HEK293 (cell line): ENCODE results near the gene PBXIP1.

ENCODE experiments used
- ATF2 ChIP-seq: fragments of 450-650 bp; formaldehyde crosslinking; IDR thresholded peaks from 2 replicates; pipeline ENCODE4 v1.5.1; 2016; ENCODE audit warnings: missing biosample characterization, missing genetic modification characterization, low read depth
- BCL11B ChIP-seq: fragments of 450-650 bp; formaldehyde crosslinking; IDR thresholded peaks from 2 replicates; pipeline ENCODE4 v1.5.1; 2016; ENCODE audit warnings: low read depth, missing biosample characterization, missing genetic modification characterization
- HIC1 ChIP-seq: fragments of 450-650 bp; formaldehyde crosslinking; IDR thresholded peaks from 2 replicates; pipeline ENCODE4 v1.5.1; 2016; ENCODE audit warnings: missing biosample characterization, missing genetic modification characterization
- OSR2 ChIP-seq: fragments of 450-650 bp; formaldehyde crosslinking; IDR thresholded peaks from 2 replicates; pipeline ENCODE4 v1.5.1; 2016; ENCODE audit warnings: missing biosample characterization, missing genetic modification characterization
- PRDM1 ChIP-seq: fragments of 450-650 bp; formaldehyde crosslinking; IDR thresholded peaks from 2 replicates; pipeline ENCODE4; 2016; ENCODE audit warnings: missing biosample characterization, missing genetic modification characterization
- TSHZ1 ChIP-seq: fragments of 450-650 bp; formaldehyde crosslinking; IDR thresholded peaks from 2 replicates; pipeline ENCODE4 v1.5.1; 2016; ENCODE audit warnings: missing biosample characterization, missing genetic modification characterization, borderline replicate concordance
- ZBTB44 ChIP-seq: fragments of 450-650 bp; IDR thresholded peaks from 2 replicates; pipeline ENCODE4 v1.5.1; 2018; ENCODE audit warnings: missing biosample characterization, mild to moderate bottlenecking, missing genetic modification characterization
- ZBTB48 ChIP-seq: fragments of 450-650 bp; formaldehyde crosslinking; IDR thresholded peaks from 2 replicates; pipeline ENCODE4 v1.5.1; 2016; ENCODE audit warnings: missing biosample characterization, missing genetic modification characterization
- ZFP37 ChIP-seq: fragments of 450-650 bp; formaldehyde crosslinking; IDR thresholded peaks from 2 replicates; pipeline ENCODE4 v1.5.1; 2016; ENCODE audit warnings: missing biosample characterization, missing genetic modification characterization
- ZFP69B ChIP-seq: fragments of 450-650 bp; formaldehyde crosslinking; IDR thresholded peaks from 2 replicates; pipeline ENCODE4 v1.5.1; 2016; ENCODE audit warnings: missing biosample characterization, missing genetic modification characterization
- ZNF10 ChIP-seq: fragments of 450-650 bp; formaldehyde crosslinking; IDR thresholded peaks from 2 replicates; pipeline ENCODE4 v1.5.1; 2017; ENCODE audit warnings: missing biosample characterization, missing genetic modification characterization
- ZNF114 ChIP-seq: fragments of 450-650 bp; formaldehyde crosslinking; IDR thresholded peaks from 2 replicates; pipeline ENCODE4 v1.5.0; 2017; ENCODE audit warnings: missing biosample characterization, missing genetic modification characterization
- ZNF16 ChIP-seq: fragments of 450-650 bp; formaldehyde crosslinking; IDR thresholded peaks from 2 replicates; pipeline ENCODE4 v1.5.1; 2016; ENCODE audit warnings: low read depth, missing biosample characterization, missing genetic modification characterization
- ZNF2 ChIP-seq: fragments of 450-650 bp; formaldehyde crosslinking; IDR thresholded peaks from 2 replicates; pipeline ENCODE4 v1.5.1; 2016; ENCODE audit warnings: missing biosample characterization, missing genetic modification characterization
- ZNF239 ChIP-seq: fragments of 450-650 bp; formaldehyde crosslinking; IDR thresholded peaks from 2 replicates; pipeline ENCODE4 v1.5.1; 2016; ENCODE audit warnings: missing biosample characterization, missing genetic modification characterization
- ZNF274 ChIP-seq, 2 experiments: fragments of 200-500 bp in 1 of 2; fragments of 450-650 bp in 1 of 2; sonication (Bioruptor generic) in 1 of 2; formaldehyde crosslinking in 1 of 2; IDR thresholded peaks; 2 replicates each; pipeline versions ENCODE4 v1.5.1 to v1.6.1; 2014 to 2016; ENCODE audit warnings: borderline replicate concordance in 1 of 2, inconsistent platforms in 1 of 2, low read length in 1 of 2, missing biosample characterization in 1 of 2, missing genetic modification characterization in 1 of 2
- ZNF416 ChIP-seq: fragments of 450-650 bp; formaldehyde crosslinking; IDR thresholded peaks from 2 replicates; pipeline ENCODE4 v1.5.1; 2016; ENCODE audit warnings: missing biosample characterization, missing genetic modification characterization
- ZNF580 ChIP-seq: fragments of 450-650 bp; formaldehyde crosslinking; IDR thresholded peaks from 2 replicates; pipeline ENCODE4 v1.5.1; 2016; ENCODE audit warnings: missing biosample characterization, missing genetic modification characterization
- ZNF645 ChIP-seq: fragments of 450-650 bp; formaldehyde crosslinking; IDR thresholded peaks from 2 replicates; pipeline ENCODE4; 2016; ENCODE audit warnings: missing biosample characterization, missing genetic modification characterization
- ZSCAN30 ChIP-seq: fragments of 450-650 bp; IDR thresholded peaks from 2 replicates; pipeline ENCODE4 v1.5.1; 2018; ENCODE audit warnings: missing biosample characterization, mild to moderate bottlenecking, missing genetic modification characterization, moderate library complexity
- ZSCAN4 ChIP-seq: fragments of 450-650 bp; formaldehyde crosslinking; IDR thresholded peaks from 2 replicates; pipeline ENCODE4 v1.5.1; 2017; ENCODE audit warnings: missing biosample characterization, missing genetic modification characterization

The PBXIP1 gene

GRCh38 chr1:154955718-154956543 lies at the start of gene PBXIP1 (continued):
- TF ChIP-seq PRDM1 (tag by site-specific recombination), result no peak
- TF ChIP-seq OSR2 (tag by site-specific recombination), result no peak
- no peak for TF ChIP-seq ZNF239
- TF ChIP-seq ZBTB44 (tag by site-specific recombination), result no peak
- TF ChIP-seq TSHZ1 (tag by site-specific recombination), result no peak
- TF ChIP-seq HIC1 (tag by site-specific recombination), result no peak
- no peak for TF ChIP-seq ZNF645
- TF ChIP-seq ZSCAN4, result no peak
- no peak for TF ChIP-seq ZNF580 (tag by site-specific recombination)
- TF ChIP-seq ZSCAN30 (tag by site-specific recombination), result no peak
- no peak for TF ChIP-seq BCL11B (tag by site-specific recombination)
- TF ChIP-seq ZNF16 (tag by site-specific recombination), result no peak
- no peak for TF ChIP-seq ZNF2
- TF ChIP-seq ZNF114, result no peak
- no peak for TF ChIP-seq ZNF10 (tag by site-specific recombination)
- TF ChIP-seq ZNF274 (IDR thresholded peaks at IDR 0.05; ENCODE audit: low read length), result no peak
- no peak for TF ChIP-seq ZNF274 (tag by site-specific recombination; IDR thresholded peaks at IDR 0.05; ENCODE audit: borderline replicate concordance)
- no peak for TF ChIP-seq ZNF416 (tag by site-specific recombination)
- TF ChIP-seq ZBTB48, result no peak
- no peak for TF ChIP-seq ZFP37 (tag by site-specific recombination)
- no peak for TF ChIP-seq ATF2 (tag by site-specific recombination)
- TF ChIP-seq ZFP69B (tag by site-specific recombination), result no peak
